ENCODE data around the gene FBXW12. TPM values are rescaled to one million over a fixed set of nuclear protein-coding genes. Genes with fewer than 3 reads are reported as not detected.

FBXW12 gene
- total RNA-seq, 2 experiments from 2014 or later: not detected

GRCh38 chr3:48422681-48423080 is 50.7 kb downstream of the FBXW12 start:
- Mint-ChIP-seq H3K36me3 (ENCODE audit: low read depth) (no peaks in the 10 kb centered on the region), H3K9me3 (no peaks in the 10 kb centered on the region), H3K4me3 (no peak overlapping the region), H3K27me3 (peaks cover 9% of the 10 kb centered on the region), H3K4me1 (no peaks in the 10 kb centered on the region), H3K27ac (no peak overlapping the region)
- CTCF ChIA-PET: interaction anchor here (1.5 to 4.2 kb wide), 3 partner anchors 13 to 22 kb away, joined by 3 to 25 read pairs (median 7); no protein-coding TSS in a partner anchor
- no peak for DNase-seq
- POLR2A ChIA-PET: no interaction called here

- H3K36me3 Mint-ChIP-seq (ENCODE audit: low read depth): no peaks in the 10 kb centered on the region
- POLR2A ChIA-PET: interaction anchor here (0.6 kb wide), 1 partner anchor 109 kb away, joined by 3 read pairs; no protein-coding TSS in a partner anchor
- no peak for DNase-seq
- CTCF ChIA-PET: interaction anchor here (1.8 to 4.2 kb wide), 2 partner anchors 12 to 22 kb away, joined by 7 to 25 read pairs; no protein-coding TSS in a partner anchor
- H3K9me3 Mint-ChIP-seq: no peaks in the 10 kb centered on the region
- H3K4me3 Mint-ChIP-seq: no peak overlapping the region
- no peak overlapping the region for H3K27ac Mint-ChIP-seq
- H3K4me1 Mint-ChIP-seq: peaks cover 3% of the 10 kb centered on the region
- H3K27me3 Mint-ChIP-seq: peaks cover 15% of the 10 kb centered on the region
Observed at GRCh38 chr3:48423241-48423882, 51.3 kb downstream of the FBXW12 start.

GRCh38 chr3:48423883-48424695 is 52.1 kb downstream of the FBXW12 start:
- Mint-ChIP-seq H3K4me1 (peaks cover 3% of the 10 kb centered on the region), H3K4me3 (no peak overlapping the region), H3K9me3 (no peaks in the 10 kb centered on the region), H3K36me3 (ENCODE audit: low read depth) (no peaks in the 10 kb centered on the region), H3K27me3 (peaks cover 18% of the 10 kb centered on the region), H3K27ac (no peak overlapping the region)
- DNase-seq: no peak
- CTCF ChIA-PET: interaction anchor here (1.8 to 4.2 kb wide), 2 partner anchors 12 to 23 kb away, joined by 7 to 25 read pairs; no protein-coding TSS in a partner anchor
- POLR2A ChIA-PET: interaction anchor here (0.6 kb wide), 1 partner anchor 108 kb away, joined by 3 read pairs; no protein-coding TSS in a partner anchor

- no peak overlapping the region for H3K4me3 Mint-ChIP-seq
- no peaks in the 10 kb centered on the region for H3K9me3 Mint-ChIP-seq
- H3K4me1 Mint-ChIP-seq: peaks cover 7% of the 10 kb centered on the region
- no peaks in the 10 kb centered on the region for H3K36me3 Mint-ChIP-seq (ENCODE audit: low read depth)
- DNase-seq: no peak
- CTCF ChIA-PET: interaction anchor here (1.5 to 3.1 kb wide), 2 partner anchors 11 to 25 kb away, joined by 4 to 17 read pairs; no protein-coding TSS in a partner anchor
- peaks cover 18% of the 10 kb centered on the region for H3K27me3 Mint-ChIP-seq
- no peak overlapping the region for H3K27ac Mint-ChIP-seq
- POLR2A ChIA-PET: no interaction called here
Observed at GRCh38 chr3:48425281-48425812, 53.3 kb downstream of the FBXW12 start.

GRCh38 chr3:48426401-48426909 is 54.4 kb downstream of the FBXW12 start:
- Mint-ChIP-seq H3K9me3 (no peaks in the 10 kb centered on the region), H3K27ac (no peak overlapping the region), H3K4me3 (no peak overlapping the region), H3K4me1 (peaks cover 12% of the 10 kb centered on the region), H3K36me3 (ENCODE audit: low read depth) (peaks cover 7% of the 10 kb centered on the region), H3K27me3 (peaks cover 18% of the 10 kb centered on the region)
- no peak for DNase-seq
- POLR2A ChIA-PET: no interaction called here
- CTCF ChIA-PET: interaction anchor here (1.5 to 3.1 kb wide), 2 partner anchors 10 to 26 kb away, joined by 4 to 17 read pairs; no protein-coding TSS in a partner anchor

GRCh38 chr3:48426944-48427629 is 55.1 kb downstream of the FBXW12 start:
- H3K4me3 Mint-ChIP-seq: no peak overlapping the region
- CTCF ChIA-PET: interaction anchor here (3.1 kb wide), 1 partner anchor 9 kb away, joined by 17 read pairs; no protein-coding TSS in a partner anchor
- H3K27ac Mint-ChIP-seq: no peak overlapping the region
- no peak for DNase-seq
- H3K36me3 Mint-ChIP-seq (ENCODE audit: low read depth): peaks cover 13% of the 10 kb centered on the region
- H3K4me1 Mint-ChIP-seq: peaks cover 13% of the 10 kb centered on the region
- peaks cover 18% of the 10 kb centered on the region for H3K27me3 Mint-ChIP-seq
- POLR2A ChIA-PET: interaction anchor here (1.2 kb wide), 2 partner anchors 13 to 93 kb away, joined by 3 to 5 read pairs; partner anchors contain the start of genes CCDC51 and TMA7
- no peaks in the 10 kb centered on the region for H3K9me3 Mint-ChIP-seq

- CTCF ChIA-PET: interaction anchor here (3.1 kb wide), 1 partner anchor 9 kb away, joined by 17 read pairs; no protein-coding TSS in a partner anchor
- H3K27ac Mint-ChIP-seq: no peak overlapping the region
- H3K9me3 Mint-ChIP-seq: no peaks in the 10 kb centered on the region
- H3K36me3 Mint-ChIP-seq (ENCODE audit: low read depth): peaks cover 15% of the 10 kb centered on the region
- no peak overlapping the region for H3K4me3 Mint-ChIP-seq
- POLR2A ChIA-PET: interaction anchor here (1.2 kb wide), 2 partner anchors 12 to 92 kb away, joined by 3 to 5 read pairs; partner anchors contain the start of genes CCDC51 and TMA7
- H3K4me1 Mint-ChIP-seq: peaks cover 13% of the 10 kb centered on the region
- DNase-seq: no peak
- H3K27me3 Mint-ChIP-seq: peaks cover 18% of the 10 kb centered on the region
Observed at GRCh38 chr3:48427630-48427962, 55.6 kb downstream of the FBXW12 start.

- POLR2A ChIA-PET: interaction anchor here (1.2 kb wide), 2 partner anchors 12 to 92 kb away, joined by 3 to 5 read pairs; partner anchors contain the start of genes CCDC51 and TMA7
- peaks cover 18% of the 10 kb centered on the region for H3K36me3 Mint-ChIP-seq (ENCODE audit: low read depth)
Observed at GRCh38 chr3:48428088-48428571, 56.1 kb downstream of the FBXW12 start.

GRCh38 chr3:48428572-48429316 is 56.7 kb downstream of the FBXW12 start:
- ChIA-PET POLR2A (interaction anchor here (1.2 kb wide), 1 partner anchor 11 kb away, joined by 5 read pairs; the partner anchor contains the start of genes CCDC51 and TMA7), CTCF (interaction anchor here (3.1 kb wide), 1 partner anchor 7 kb away, joined by 17 read pairs; no protein-coding TSS in a partner anchor)
- Mint-ChIP-seq H3K9me3 (no peaks in the 10 kb centered on the region), H3K36me3 (ENCODE audit: low read depth) (peaks cover 22% of the 10 kb centered on the region), H3K4me3 (peak overlapping the region; percentile 41), H3K27ac (no peak overlapping the region), H3K4me1 (peaks cover 15% of the 10 kb centered on the region), H3K27me3 (peaks cover 18% of the 10 kb centered on the region)
- no peak for DNase-seq

More at GRCh38 chr3:48428088-48428571, 56.1 kb downstream of the FBXW12 start:
- Mint-ChIP-seq H3K4me1 (peaks cover 13% of the 10 kb centered on the region), H3K4me3 (peak overlapping the region; percentile 41), H3K27me3 (peaks cover 18% of the 10 kb centered on the region), H3K27ac (no peak overlapping the region), H3K9me3 (no peaks in the 10 kb centered on the region)
- DNase-seq: no peak
- CTCF ChIA-PET: interaction anchor here (3.1 kb wide), 1 partner anchor 8 kb away, joined by 17 read pairs; no protein-coding TSS in a partner anchor

- Mint-ChIP-seq H3K4me1 (peaks cover 21% of the 10 kb centered on the region), H3K36me3 (ENCODE audit: low read depth) (peaks cover 28% of the 10 kb centered on the region), H3K9me3 (no peaks in the 10 kb centered on the region), H3K27me3 (peaks cover 18% of the 10 kb centered on the region), H3K27ac (no peak overlapping the region), H3K4me3 (peak overlapping the region; percentile 63)
- ChIA-PET POLR2A (interaction anchor here (1.4 to 2.0 kb wide), 2 partner anchors 11 to 17 kb away, joined by 4 to 11 read pairs; partner anchors contain the start of genes ATRIP, CCDC51 and TMA7), CTCF (no interaction called here)
- DNase-seq: peak; percentile 54
Observed at GRCh38 chr3:48429317-48429959, 57.4 kb downstream of the FBXW12 start.

Data from activated CD4-positive, alpha-beta memory T cell treated with anti-CD3 and anti-CD28 coated beads, Interleukin-2, amount 10 ng/mL, durations not matched to agents 7 days and 5 days (primary cell).